Measurements from ENCODE around the gene POMT1.

Gene POMT1

GRCh38 chr9:131559421-131560000, 56.8 kb downstream of the POMT1 start:
- no peak for DNase-seq (ENCODE audit: extremely low read depth, insufficient read length)
- no peak for TF ChIP-seq CTCF (IDR thresholded peaks at IDR 0.05; ENCODE audit: insufficient read depth, low read length, poor library complexity, severe bottlenecking)
- Histone ChIP-seq H3K36me3 (ENCODE audit: control insufficient read depth, insufficient read depth, low read length) (no peaks in the 10 kb centered on the region), H3K4me3 (replicated peaks; ENCODE audit: low read depth, low read length) (no peak overlapping the region), H3K27me3 (replicated peaks; ENCODE audit: control insufficient read depth, insufficient read depth, low read length) (no peaks in the 10 kb centered on the region)

GRCh38 chr9:131562032-131562959, 59.6 kb downstream of the POMT1 start:
- H3K27me3 ChIP-seq (replicated peaks; ENCODE audit: control insufficient read depth, insufficient read depth, low read length) = no peaks in the 10 kb centered on the region
- no peak for DNase-seq (ENCODE audit: extremely low read depth, insufficient read length)
- no peaks in the 10 kb centered on the region for H3K36me3 ChIP-seq (ENCODE audit: control insufficient read depth, insufficient read depth, low read length)
- no peak overlapping the region for H3K4me3 ChIP-seq (replicated peaks; ENCODE audit: low read depth, low read length)
- TF ChIP-seq CTCF (IDR thresholded peaks at IDR 0.05; ENCODE audit: insufficient read depth, low read length, poor library complexity, severe bottlenecking) = no peak

GRCh38 chr9:131565369-131565768, 62.7 kb downstream of the POMT1 start:
- no peak overlapping the region for H3K4me3 ChIP-seq (replicated peaks; ENCODE audit: low read depth, low read length)
- TF ChIP-seq CTCF (IDR thresholded peaks at IDR 0.05; ENCODE audit: insufficient read depth, low read length, poor library complexity, severe bottlenecking) = no peak
- H3K27me3 ChIP-seq (replicated peaks; ENCODE audit: control insufficient read depth, insufficient read depth, low read length) = no peaks in the 10 kb centered on the region
- DNase-seq (ENCODE audit: extremely low read depth, insufficient read length) = no peak
- peaks cover 7% of the 10 kb centered on the region for H3K36me3 ChIP-seq (ENCODE audit: control insufficient read depth, insufficient read depth, low read length)

GRCh38 chr9:131566158-131566557, 63.4 kb downstream of the POMT1 start:
- H3K27me3 ChIP-seq (replicated peaks; ENCODE audit: control insufficient read depth, insufficient read depth, low read length) = no peaks in the 10 kb centered on the region

GRCh38 chr9:131567910-131568309, 65.2 kb downstream of the POMT1 start:
- Histone ChIP-seq H3K4me3 (replicated peaks; ENCODE audit: low read depth, low read length) (no peak overlapping the region), H3K36me3 (ENCODE audit: control insufficient read depth, insufficient read depth, low read length) (peaks cover 14% of the 10 kb centered on the region), H3K27me3 (replicated peaks; ENCODE audit: control insufficient read depth, insufficient read depth, low read length) (no peaks in the 10 kb centered on the region)
- no peak for DNase-seq (ENCODE audit: extremely low read depth, insufficient read length)
- no peak for TF ChIP-seq CTCF (IDR thresholded peaks at IDR 0.05; ENCODE audit: insufficient read depth, low read length, poor library complexity, severe bottlenecking)

More at GRCh38 chr9:131566158-131566557, 63.4 kb downstream of the POMT1 start:
- TF ChIP-seq CTCF (IDR thresholded peaks at IDR 0.05; ENCODE audit: insufficient read depth, low read length, poor library complexity, severe bottlenecking) = no peak
- no peak overlapping the region for H3K4me3 ChIP-seq (replicated peaks; ENCODE audit: low read depth, low read length)
- H3K36me3 ChIP-seq (ENCODE audit: control insufficient read depth, insufficient read depth, low read length) = peaks cover 9% of the 10 kb centered on the region
- no peak for DNase-seq (ENCODE audit: extremely low read depth, insufficient read length)

Measured in GM06990 (cell line).